SK-N-MC (cell line): ENCODE measurements around the gene TRPC5OS.

Experiments
- DNase-seq: peaks from one replicate; pipeline ENCODE4 v3.0.0-alpha.2; 2011; ENCODE audit warnings: low read depth, low spot score
- H3K27ac ChIP-seq: fragments of 200-600 bp; sonication (generic); 2 replicates; pipeline ENCODE4 v1.5.1; 2016; ENCODE audit warnings: mixed run types
- H3K36me3 ChIP-seq: fragments of 200-600 bp; sonication (generic); 2 replicates; pipeline ENCODE4 v1.6.1; 2017; ENCODE audit warnings: antibody characterized with exemption, low read length, mixed read lengths; ENCODE audit not compliant: insufficient read depth
- H3K4me3 ChIP-seq: fragments of 200-600 bp; sonication (generic); 2 replicates; pipeline ENCODE4 v1.5.1; 2016
- H3K9ac ChIP-seq: fragments of 200-600 bp; sonication (generic); 2 replicates; pipeline ENCODE4 v1.8.0; 2017; ENCODE audit warnings: mixed run types, mixed read lengths; ENCODE audit not compliant: insufficient read length
- H3K9me3 ChIP-seq: fragments of 200-600 bp; sonication (generic); 2 replicates; pipeline ENCODE4 v1.6.1; 2017; ENCODE audit warnings: low read depth, mild to moderate bottlenecking, antibody characterized with exemption, low read length, moderate library complexity, mixed read lengths
- EZH2 ChIP-seq: fragments of 200-600 bp; sonication (generic); IDR thresholded peaks from one replicate; pipeline ENCODE4 v1.6.1; 2017; ENCODE audit warnings: antibody characterized with exemption
- FOXP2 ChIP-seq: optimal IDR thresholded peaks from 2 replicates; pipeline ENCODE3; 2011; ENCODE audit warnings: mild to moderate bottlenecking, moderate library complexity; ENCODE audit not compliant: insufficient read depth; ENCODE audit errors: extremely low read length, control extremely low read depth
- POLR2AphosphoS5 ChIP-seq: IDR thresholded peaks from 2 replicates; pipeline ENCODE4 v1.6.1; 2012; ENCODE audit warnings: mild to moderate bottlenecking, low read depth, low read length, borderline replicate concordance

TRPC5OS gene

GRCh38 chrX:111877681-111878080, 1.7 kb downstream of the TRPC5OS start:
- TF ChIP-seq POLR2AphosphoS5, result no peak
- Histone ChIP-seq H3K4me3 (no peak overlapping the region), H3K36me3 (no peaks in the 10 kb centered on the region), H3K9ac (no peak overlapping the region), H3K9me3 (no peaks in the 10 kb centered on the region), H3K27ac (no peak overlapping the region)
- no peak for DNase-seq

DNA sequence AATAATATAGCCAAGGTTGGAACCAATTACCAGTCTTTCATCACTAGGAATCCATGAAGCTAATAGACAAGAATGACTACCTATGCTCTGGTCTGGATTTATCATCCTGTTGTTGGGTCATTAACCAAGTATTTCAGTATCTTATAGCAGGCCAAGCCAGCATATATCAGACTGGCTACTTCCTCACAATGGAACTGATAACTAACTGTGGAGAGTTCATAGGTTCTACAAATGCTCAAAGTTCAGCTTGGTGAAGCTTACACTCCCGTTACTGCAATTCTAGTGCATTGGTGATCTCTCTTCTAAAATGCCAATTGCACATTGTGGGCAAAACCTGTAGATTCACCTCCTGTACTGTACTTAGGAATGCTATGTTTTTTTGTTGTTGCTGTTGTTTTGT, 4.8 kb downstream of the TRPC5OS start:
- Histone ChIP-seq H3K4me3 (no peak overlapping the region), H3K9me3 (no peaks in the 10 kb centered on the region), H3K9ac (no peak overlapping the region), H3K27ac (no peak overlapping the region), H3K36me3 (no peaks in the 10 kb centered on the region)
- DNase-seq, result no peak
- TF ChIP-seq EZH2 (no peak), FOXP2 (no peak), POLR2AphosphoS5 (no peak)

DNA sequence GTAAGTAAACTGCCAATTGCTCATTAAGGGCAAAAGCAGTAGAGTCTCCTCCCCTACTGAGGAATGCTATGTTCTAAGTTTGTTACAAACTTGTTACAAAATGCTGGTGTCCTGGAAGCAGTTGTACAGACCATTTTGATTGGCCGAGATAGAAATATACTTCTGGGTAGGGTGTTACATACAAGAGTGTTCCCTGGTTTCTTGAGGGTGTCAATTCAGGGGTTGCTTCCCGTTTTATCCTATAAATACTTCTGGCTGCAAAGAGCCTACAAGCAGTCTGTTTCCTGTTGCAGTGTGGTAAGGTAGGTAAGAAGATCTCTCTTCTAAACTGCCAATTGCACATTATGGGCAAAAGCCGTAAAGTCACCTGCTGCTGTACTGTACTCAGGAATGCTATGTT, 5.7 kb downstream of the TRPC5OS start:
- Histone ChIP-seq H3K4me3 (no peak overlapping the region), H3K9ac (no peak overlapping the region), H3K27ac (no peak overlapping the region), H3K9me3 (no peaks in the 10 kb centered on the region), H3K36me3 (no peaks in the 10 kb centered on the region)
- TF ChIP-seq EZH2, result no peak
- TF ChIP-seq FOXP2, result no peak
- no peak for TF ChIP-seq POLR2AphosphoS5
- no peak for DNase-seq

- no peak overlapping the region for H3K27ac ChIP-seq
Observed at GRCh38 chrX:111886678-111887077, 10.7 kb downstream of the TRPC5OS start.

GRCh38 chrX:111888600-111888999, 12.6 kb downstream of the TRPC5OS start:
- no peak for DNase-seq
- Histone ChIP-seq H3K9ac (no peak overlapping the region), H3K36me3 (no peaks in the 10 kb centered on the region), H3K9me3 (no peaks in the 10 kb centered on the region), H3K27ac (no peak overlapping the region), H3K4me3 (no peak overlapping the region)
- TF ChIP-seq FOXP2 (no peak), EZH2 (no peak), POLR2AphosphoS5 (no peak)

More at GRCh38 chrX:111886678-111887077, 10.7 kb downstream of the TRPC5OS start:
- Histone ChIP-seq H3K36me3 (no peaks in the 10 kb centered on the region), H3K4me3 (no peak overlapping the region), H3K9ac (no peak overlapping the region), H3K9me3 (no peaks in the 10 kb centered on the region)
- no peak for DNase-seq
- TF ChIP-seq EZH2, result no peak

DNA sequence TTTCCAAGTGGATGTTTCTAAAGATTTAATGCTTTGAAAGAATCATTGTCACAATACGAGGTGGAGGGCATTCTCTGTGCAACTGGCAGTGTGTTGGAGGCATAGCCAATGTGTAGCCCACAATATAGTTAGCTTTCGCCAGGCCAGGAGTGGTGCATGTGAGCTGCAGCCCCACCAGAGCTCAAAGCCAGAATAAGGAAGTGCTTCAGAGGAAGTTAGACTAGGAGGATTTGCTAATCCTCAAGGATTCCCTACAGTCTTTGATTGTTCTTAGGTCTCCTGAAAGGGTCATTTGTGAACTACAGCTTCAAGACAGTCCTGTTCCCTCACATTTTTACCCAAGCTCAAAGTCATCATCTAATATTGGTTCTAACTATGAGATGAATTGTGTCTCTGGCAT, 16.4 kb downstream of the TRPC5OS start:
- Histone ChIP-seq H3K36me3 (no peaks in the 10 kb centered on the region), H3K4me3 (no peak overlapping the region), H3K9me3 (no peaks in the 10 kb centered on the region), H3K27ac (no peak overlapping the region), H3K9ac (no peak overlapping the region)
- DNase-seq, result no peak
- TF ChIP-seq FOXP2, result no peak
- no peak for TF ChIP-seq POLR2AphosphoS5
- TF ChIP-seq EZH2, result no peak

GRCh38 chrX:111896148-111896547, 20.2 kb downstream of the TRPC5OS start:
- H3K4me3 ChIP-seq, result no peak overlapping the region
- no peak overlapping the region for H3K27ac ChIP-seq
- H3K9me3 ChIP-seq, result no peaks in the 10 kb centered on the region
- no peaks in the 10 kb centered on the region for H3K36me3 ChIP-seq
- TF ChIP-seq FOXP2 (no peak), EZH2 (no peak), POLR2AphosphoS5 (no peak)
- no peak overlapping the region for H3K9ac ChIP-seq
- no peak for DNase-seq

- H3K9ac ChIP-seq, result no peak overlapping the region
- TF ChIP-seq POLR2AphosphoS5 (no peak), EZH2 (no peak), FOXP2 (no peak)
- H3K9me3 ChIP-seq, result no peaks in the 10 kb centered on the region
- H3K36me3 ChIP-seq, result no peaks in the 10 kb centered on the region
- H3K27ac ChIP-seq, result no peak overlapping the region
- no peak overlapping the region for H3K4me3 ChIP-seq
- no peak for DNase-seq
Observed at GRCh38 chrX:111914398-111915090, 38.6 kb downstream of the TRPC5OS start.

DNA sequence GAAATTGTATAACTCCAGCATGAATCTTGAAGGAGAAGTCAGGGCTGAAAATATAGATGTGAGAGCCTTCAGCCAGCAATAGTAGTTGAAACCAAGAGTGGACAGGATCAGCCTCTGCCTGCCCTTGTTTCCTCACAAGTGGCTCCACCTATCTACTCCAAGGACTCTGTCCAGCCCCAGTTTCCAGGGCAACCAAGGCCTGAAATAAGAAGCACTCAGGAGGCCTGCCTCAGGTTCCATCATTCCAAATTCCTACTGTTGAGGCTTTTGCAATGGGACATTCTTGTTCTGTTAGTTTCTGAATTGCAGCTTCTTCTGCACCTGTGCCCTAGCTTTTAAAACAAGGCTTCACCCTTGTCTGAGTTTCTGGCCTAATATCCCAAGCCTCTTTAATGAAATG, 41.6 kb downstream of the TRPC5OS start:
- no peak overlapping the region for H3K9ac ChIP-seq
- TF ChIP-seq EZH2 (no peak), FOXP2 (no peak), POLR2AphosphoS5 (no peak)

More for the DNA sequence above, 41.6 kb downstream of the TRPC5OS start:
- Histone ChIP-seq H3K27ac (no peak overlapping the region), H3K9me3 (no peaks in the 10 kb centered on the region), H3K4me3 (no peak overlapping the region), H3K36me3 (no peaks in the 10 kb centered on the region)
- no peak for DNase-seq
